H9 (cell line): ENCODE data around the gene CORO2B. TPM values are rescaled to one million over a fixed set of nuclear protein-coding genes. Genes with fewer than 3 reads are reported as not detected.

ENCODE experiments used
- DNase-seq: peaks from one replicate; pipeline ENCODE4 v3.0.0-alpha.2; 2017
- H2AFZ ChIP-seq: one replicate; pipeline ENCODE4 v1.6.1; 2013; ENCODE audit warnings: mild to moderate bottlenecking, low read length, control low read depth, moderate library complexity
- H2AK5ac ChIP-seq: 2 replicates; pipeline ENCODE4 v1.6.1; 2013; ENCODE audit warnings: low read length, control low read depth, mixed read lengths; ENCODE audit not compliant: insufficient read length
- H2BK120ac ChIP-seq: one replicate; pipeline ENCODE4 v1.6.1; 2013; ENCODE audit warnings: low read depth, mild to moderate bottlenecking, low read length, control low read depth, inconsistent platforms; ENCODE audit not compliant: poor library complexity, severe bottlenecking
- H2BK12ac ChIP-seq: 2 replicates; pipeline ENCODE4 v1.6.1; 2013; ENCODE audit warnings: low read length, control low read depth, mixed read lengths, low read depth; ENCODE audit not compliant: insufficient read length
- H2BK15ac ChIP-seq: 2 replicates; pipeline ENCODE4 v1.6.1; 2013; ENCODE audit warnings: low read depth, low read length, control low read depth
- H2BK20ac ChIP-seq: one replicate; pipeline ENCODE4 v1.6.1; 2013; ENCODE audit warnings: low read depth, mild to moderate bottlenecking, low read length, control low read depth, inconsistent platforms; ENCODE audit not compliant: poor library complexity, severe bottlenecking
- H2BK5ac ChIP-seq: 2 replicates; pipeline ENCODE4 v1.6.1; 2013; ENCODE audit warnings: low read length, control low read depth, mixed read lengths; ENCODE audit not compliant: insufficient read length
- H3K14ac ChIP-seq: 2 replicates; pipeline ENCODE4 v1.6.1; 2013; ENCODE audit warnings: low read length, control low read depth; ENCODE audit not compliant: insufficient read depth
- H3K18ac ChIP-seq: 2 replicates; pipeline ENCODE4 v1.6.1; 2013; ENCODE audit warnings: low read depth, mild to moderate bottlenecking, mixed read lengths, low read length, control low read depth; ENCODE audit not compliant: insufficient read length
- H3K23ac ChIP-seq: 2 replicates; pipeline ENCODE4 v1.6.1; 2013; ENCODE audit warnings: low read length, control low read depth, mixed read lengths, low read depth; ENCODE audit not compliant: insufficient read length
- H3K23me2 ChIP-seq: 2 replicates; pipeline ENCODE4 v1.6.1; 2013; ENCODE audit warnings: low read depth, mild to moderate bottlenecking, mixed read lengths, low read length, control low read depth; ENCODE audit not compliant: insufficient read length, poor library complexity, severe bottlenecking
- H3K27ac ChIP-seq: 2 replicates; pipeline ENCODE4 v1.5.1; 2013; ENCODE audit warnings: low read length, control low read depth, mixed read lengths, low read depth; ENCODE audit not compliant: insufficient read length
- H3K27me3 ChIP-seq: 2 replicates; pipeline ENCODE4 v1.6.1; 2013; ENCODE audit warnings: low read length, control low read depth, inconsistent platforms; ENCODE audit not compliant: insufficient read depth
- H3K4ac ChIP-seq: 2 replicates; pipeline ENCODE4 v1.6.1; 2013; ENCODE audit warnings: low read depth, mild to moderate bottlenecking, control low read depth, inconsistent platforms, low read length, moderate library complexity
- H3K4me1 ChIP-seq: 2 replicates; pipeline ENCODE4 v1.6.1; 2013; ENCODE audit warnings: low read length, control low read depth, inconsistent platforms; ENCODE audit not compliant: insufficient read depth
- H3K4me2 ChIP-seq: 2 replicates; pipeline ENCODE4 v1.6.1; 2013; ENCODE audit warnings: low read length, control low read depth, mixed read lengths; ENCODE audit not compliant: insufficient read length, insufficient read depth
- H3K56ac ChIP-seq: 2 replicates; pipeline ENCODE4 v1.6.1; 2013; ENCODE audit warnings: low read depth, mild to moderate bottlenecking, mixed read lengths, low read length, control low read depth; ENCODE audit not compliant: insufficient read length
- H3K79me1 ChIP-seq: 2 replicates; pipeline ENCODE4 v1.6.1; 2013; ENCODE audit warnings: low read depth, mild to moderate bottlenecking, moderate library complexity, low read length, control low read depth, inconsistent platforms; ENCODE audit not compliant: insufficient read depth, poor library complexity, severe bottlenecking
- H3K79me2 ChIP-seq: 2 replicates; pipeline ENCODE4 v1.6.1; 2013; ENCODE audit warnings: low read length, control low read depth, inconsistent platforms; ENCODE audit not compliant: insufficient read depth
- H3K9ac ChIP-seq: 2 replicates; pipeline ENCODE4 v1.6.1; 2013; ENCODE audit warnings: low read length, control low read depth, mixed read lengths; ENCODE audit not compliant: insufficient read length; ENCODE audit errors: extremely low read depth
- H3K9me3 ChIP-seq: one replicate; pipeline ENCODE4 v1.6.1; 2013; ENCODE audit warnings: low read depth, low read length, inconsistent platforms; ENCODE audit not compliant: control insufficient read depth
- H3T11ph ChIP-seq: one replicate; pipeline ENCODE4 v1.6.1; 2013; ENCODE audit warnings: mild to moderate bottlenecking, low read length, control low read depth, inconsistent platforms
- H4K20me1 ChIP-seq: one replicate; pipeline ENCODE4 v1.6.1; 2013; ENCODE audit not compliant: control insufficient read depth, insufficient read length, insufficient read depth
- H4K5ac ChIP-seq: 2 replicates; pipeline ENCODE4 v1.6.1; 2013; ENCODE audit warnings: low read depth, mild to moderate bottlenecking, mixed read lengths, low read length, control low read depth; ENCODE audit not compliant: insufficient read length
- H4K8ac ChIP-seq: replicated peaks from 2 replicates; pipeline ENCODE4 v1.6.1; 2013; ENCODE audit warnings: low read length, control low read depth, mixed read lengths, low read depth; ENCODE audit not compliant: insufficient read length
- H4K91ac ChIP-seq: 2 replicates; pipeline ENCODE4 v1.6.1; 2013; ENCODE audit warnings: low read depth, mild to moderate bottlenecking, moderate library complexity, mixed read lengths, low read length, control low read depth; ENCODE audit not compliant: insufficient read length
- H3K27ac Mint-ChIP-seq, 3 experiments: 2 replicates in 2 of 3; 3 replicates in 1 of 3; pipeline ENCODE4 v1.8.0; 2020 to 2021; ENCODE audit warnings: mixed read lengths in 3 of 3, mild to moderate bottlenecking in 1 of 3, moderate library complexity in 1 of 3
- H3K27me3 Mint-ChIP-seq: 2 replicates; pipeline ENCODE4 v1.8.0; 2021; ENCODE audit warnings: low read depth, mild to moderate bottlenecking, moderate library complexity, mixed read lengths
- H3K36me3 Mint-ChIP-seq, 3 experiments: 2 replicates in 2 of 3; 3 replicates in 1 of 3; pipeline ENCODE4 v1.8.0; 2020 to 2021; ENCODE audit warnings: low read depth in 3 of 3, mixed read lengths in 3 of 3; ENCODE audit not compliant: insufficient read depth in 1 of 3
- H3K4me1 Mint-ChIP-seq, 2 experiments: 2 replicates each; pipeline ENCODE4 v1.8.0; 2020; ENCODE audit warnings: mixed read lengths in 2 of 2
- H3K4me3 Mint-ChIP-seq, 2 experiments: 2 replicates in 1 of 2; 3 replicates in 1 of 2; pipeline ENCODE4 v1.8.0; 2020 to 2021; ENCODE audit warnings: mild to moderate bottlenecking in 2 of 2, mixed read lengths in 2 of 2, moderate library complexity in 1 of 2
- H3K9me3 Mint-ChIP-seq, 2 experiments: 2 replicates in 1 of 2; 3 replicates in 1 of 2; pipeline ENCODE4 v1.8.0; 2020; ENCODE audit warnings: mild to moderate bottlenecking in 2 of 2, mixed read lengths in 2 of 2, moderate library complexity in 1 of 2
- CTCF ChIP-seq: fragments of 200-600 bp; sonication (generic); conservative IDR thresholded peaks from 3 replicates; pipeline ENCODE4 v1.8.0; 2021; ENCODE audit warnings: antibody characterized with exemption, mild to moderate bottlenecking
- WGBS: extraction: QIAGEN DNeasy Blood & Tissue Kit; methylation state at CpG from one replicate; pipeline ENCODE4 v1.1.7; 2013; ENCODE audit warnings: missing lambda C conversion rate, low lambda C conversion rate, mixed read lengths; ENCODE audit not compliant: insufficient read length; ENCODE audit errors: extremely low coverage; 5-methylcytosine and 5-hydroxymethylcytosine counted together
- total RNA-seq: library from RNA; stranded (reverse); gene quantifications from 2 replicates; pipeline ENCODE4 v1.2.1, GENCODE V29; 2021

The CORO2B gene
- total RNA-seq, 1 experiment from 2014 or later: 3.1 TPM

GRCh38 chr15:68719051-68719450 lies 140.3 kb downstream of the CORO2B start:
- Histone ChIP-seq H2BK5ac (no peak overlapping the region), H3K4me1 (no peaks in the 10 kb centered on the region; the same call in 1 of the 2 replicates), H2BK120ac (no peak overlapping the region), H3K14ac (no peak overlapping the region), H3K9me3 (no peaks in the 10 kb centered on the region), H3K56ac (no peak overlapping the region), H3K4ac (no peak overlapping the region), H3K79me1 (no peaks in the 10 kb centered on the region), H2BK20ac (no peak overlapping the region), H2AK5ac (no peak overlapping the region), H3T11ph (no peak overlapping the region), H2BK12ac (no peak overlapping the region), H3K9ac (no peak overlapping the region), H3K27me3 (no peaks in the 10 kb centered on the region), H3K18ac (no peak overlapping the region), H2BK15ac (no peak overlapping the region), H4K20me1 (no peaks in the 10 kb centered on the region), H3K27ac (no peak overlapping the region), H3K79me2 (no peaks in the 10 kb centered on the region), H3K23me2 (no peaks in the 10 kb centered on the region), H2AFZ (no peak overlapping the region), H3K4me2 (no peak overlapping the region), H3K23ac (no peak overlapping the region), H4K5ac (no peak overlapping the region), H4K8ac (no peak overlapping the region), H4K91ac (no peak overlapping the region)
- no CpG with 5 or more reads among the region's 9 CpGs for WGBS
- H3K4me3 Mint-ChIP-seq: no peak overlapping the region
- no peak for DNase-seq
- no peaks in the 10 kb centered on the region; a peak in 2 of 4 replicates for H3K4me1 Mint-ChIP-seq
- no peak for TF ChIP-seq CTCF
- H3K36me3 Mint-ChIP-seq: no peaks in the 10 kb centered on the region; a peak in 1 of 7 replicates
- peaks cover 2% of the 10 kb centered on the region for H3K27me3 Mint-ChIP-seq
- no peaks in the 10 kb centered on the region for H3K9me3 Mint-ChIP-seq
- no peak overlapping the region for H3K27ac Mint-ChIP-seq
